Neural progenitor cell (in vitro differentiated cells): ENCODE data around the gene CHST13.

Experiments
- EZH2 ChIP-seq: fragments of 200-600 bp; sonication (generic); IDR thresholded peaks from 2 replicates; pipeline ENCODE4 v1.6.1; 2017; ENCODE audit warnings: antibody characterized with exemption, mild to moderate bottlenecking, moderate library complexity
- EZH2phosphoT487 ChIP-seq: fragments of 200-600 bp; sonication (generic); IDR thresholded peaks from 2 replicates; pipeline ENCODE4 v1.6.1; 2017; ENCODE audit warnings: antibody characterized with exemption
- TF ChIP-seq, protein P1 (sequence below): fragments of 200-600 bp; sonication (generic); IDR thresholded peaks from 2 replicates; pipeline ENCODE4 v1.5.1; 2017; ENCODE audit warnings: antibody characterized with exemption, mild to moderate bottlenecking

DNA sequence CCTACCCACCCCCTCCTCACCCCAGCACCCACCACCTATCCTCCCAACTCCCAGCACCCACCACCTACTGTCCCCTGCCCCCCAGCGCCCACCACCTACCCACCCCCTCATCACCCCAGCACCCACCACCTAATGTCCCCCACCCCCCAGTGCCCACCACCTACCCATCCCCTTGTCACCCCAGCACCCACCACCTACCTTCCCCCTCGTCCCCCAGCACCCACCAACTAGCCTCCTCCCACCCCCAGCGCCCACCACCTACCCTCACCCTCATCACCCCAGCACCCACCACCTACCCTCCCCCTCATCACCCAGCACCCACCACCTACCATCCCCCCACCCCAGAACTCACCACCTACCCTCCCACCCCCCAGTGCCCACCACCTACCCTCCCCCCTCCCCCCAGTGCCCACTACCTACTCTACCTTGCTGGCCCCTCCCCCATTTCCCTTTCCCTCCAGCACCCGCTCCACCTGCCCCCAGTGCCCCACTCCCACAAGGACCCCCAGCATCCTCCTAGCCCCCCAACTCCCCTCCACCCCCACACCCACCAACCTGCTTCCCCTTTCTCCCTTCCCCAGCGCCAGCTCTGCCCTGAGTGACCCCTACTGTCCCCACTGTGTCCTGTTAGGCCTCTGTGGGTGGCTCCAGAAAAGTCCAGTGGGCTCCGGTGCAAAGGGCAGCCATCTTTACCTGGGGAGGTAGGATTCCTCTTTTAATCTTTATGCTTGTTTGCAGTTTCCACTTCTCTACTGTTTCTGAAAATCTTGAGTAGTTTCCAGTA is 7.6 kb upstream of the CHST13 start:
- TF ChIP-seq, protein P1, sequence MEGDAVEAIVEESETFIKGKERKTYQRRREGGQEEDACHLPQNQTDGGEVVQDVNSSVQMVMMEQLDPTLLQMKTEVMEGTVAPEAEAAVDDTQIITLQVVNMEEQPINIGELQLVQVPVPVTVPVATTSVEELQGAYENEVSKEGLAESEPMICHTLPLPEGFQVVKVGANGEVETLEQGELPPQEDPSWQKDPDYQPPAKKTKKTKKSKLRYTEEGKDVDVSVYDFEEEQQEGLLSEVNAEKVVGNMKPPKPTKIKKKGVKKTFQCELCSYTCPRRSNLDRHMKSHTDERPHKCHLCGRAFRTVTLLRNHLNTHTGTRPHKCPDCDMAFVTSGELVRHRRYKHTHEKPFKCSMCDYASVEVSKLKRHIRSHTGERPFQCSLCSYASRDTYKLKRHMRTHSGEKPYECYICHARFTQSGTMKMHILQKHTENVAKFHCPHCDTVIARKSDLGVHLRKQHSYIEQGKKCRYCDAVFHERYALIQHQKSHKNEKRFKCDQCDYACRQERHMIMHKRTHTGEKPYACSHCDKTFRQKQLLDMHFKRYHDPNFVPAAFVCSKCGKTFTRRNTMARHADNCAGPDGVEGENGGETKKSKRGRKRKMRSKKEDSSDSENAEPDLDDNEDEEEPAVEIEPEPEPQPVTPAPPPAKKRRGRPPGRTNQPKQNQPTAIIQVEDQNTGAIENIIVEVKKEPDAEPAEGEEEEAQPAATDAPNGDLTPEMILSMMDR: no peak
- no peak for TF ChIP-seq EZH2phosphoT487
- no peak for TF ChIP-seq EZH2
